CD4-positive, alpha-beta T cell treated with Interleukin-10 for 1 hour (primary cell): ENCODE data around the gene PLSCR2.
"Not testable (repeated sequence)": the region's sequence is repeated elsewhere in the genome, so short reads cannot be mapped to it uniquely, and the experiment has no call there.

ENCODE experiments used
- DNase-seq: peaks from one replicate; pipeline ENCODE4 v3.0.0-alpha.2; 2020

The PLSCR2 gene

GRCh38 chr3:146414010-146414409 lies 55.4 kb downstream of the PLSCR2 start:
- DNase-seq, result no peak

GRCh38 chr3:146412711-146413110 lies 56.6 kb downstream of the PLSCR2 start:
- DNase-seq, result not testable (repeated sequence)

GRCh38 chr3:146407956-146408355 lies 61.4 kb downstream of the PLSCR2 start:
- DNase-seq, result no peak

- DNase-seq, result no peak
These were observed 64.9 kb downstream of the PLSCR2 start for GRCh38 chr3:146404436-146404835.

- DNase-seq, result no peak
These were observed 65.6 kb downstream of the PLSCR2 start for GRCh38 chr3:146403792-146404191.

- DNase-seq, result no peak
These were observed 72.6 kb downstream of the PLSCR2 start for GRCh38 chr3:146396792-146397191.

GRCh38 chr3:146395164-146395563 lies 74.2 kb downstream of the PLSCR2 start:
- no peak for DNase-seq

GRCh38 chr3:146390957-146391356 lies 78.4 kb downstream of the PLSCR2 start:
- DNase-seq, result no peak

- DNase-seq, result no peak
These were observed 79.2 kb downstream of the PLSCR2 start for GRCh38 chr3:146390006-146390772.

- DNase-seq, result no peak
These were observed 81.8 kb downstream of the PLSCR2 start for GRCh38 chr3:146387566-146387965.

- DNase-seq, result no peak
These were observed 82.4 kb downstream of the PLSCR2 start for GRCh38 chr3:146386936-146387335.

GRCh38 chr3:146384786-146385185 lies 84.6 kb downstream of the PLSCR2 start:
- DNase-seq, result no peak
